Measurements from ENCODE around the gene CORIN. TPM values are rescaled to one million over a fixed set of nuclear protein-coding genes. Genes with fewer than 3 reads are reported as not detected.

The CORIN gene
- polyA plus RNA-seq, 1 donor (not counting 4 experiments of a cell fraction or from before 2014, with no cell fraction given) = 0.14 TPM

DNA sequence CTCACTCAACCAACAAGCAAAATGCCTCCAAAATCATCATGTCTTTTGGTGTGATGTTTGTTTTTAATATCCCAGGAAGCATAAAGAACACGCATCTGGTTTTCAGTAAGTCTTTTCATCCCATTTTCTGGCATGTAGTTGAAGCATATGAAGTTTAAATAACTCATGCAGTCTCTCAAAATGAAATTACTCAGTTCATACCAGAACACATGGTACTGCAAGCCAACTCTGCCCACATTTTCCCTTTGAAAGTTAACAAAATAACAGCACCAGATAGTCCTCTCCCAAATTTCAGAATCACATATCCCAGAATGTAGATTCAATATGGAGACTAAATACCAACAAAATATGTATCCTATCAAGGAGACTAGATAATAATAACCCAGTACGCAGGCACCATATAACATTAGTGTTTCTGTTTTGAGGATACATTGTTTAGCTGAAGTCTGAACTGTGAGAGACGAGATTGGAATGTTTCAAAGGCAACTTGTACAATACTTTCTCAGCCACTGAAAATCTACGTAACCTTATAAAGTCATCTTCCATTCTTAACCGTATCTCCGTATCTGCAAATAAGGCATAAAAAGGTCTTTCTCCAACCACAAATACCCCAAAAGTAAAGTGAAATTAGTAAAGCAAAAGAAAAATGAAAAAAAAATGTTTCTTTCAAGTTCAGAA, 23.1 kb downstream of the CORIN start:
- Histone ChIP-seq H3K27me3 (ENCODE audit: control insufficient read depth, extremely low read depth, insufficient read depth, low read length) (no peaks in the 10 kb centered on the region), H3K79me2 (ENCODE audit: control insufficient read depth, insufficient read depth, low read length) (no peaks in the 10 kb centered on the region), H3K9me3 (ENCODE audit: control insufficient read depth, low read depth, low read length) (no peaks in the 10 kb centered on the region), H3K27ac (ENCODE audit: control insufficient read depth, insufficient read depth, low read length) (no peak overlapping the region), H3K9ac (ENCODE audit: control insufficient read depth, extremely low read depth, insufficient read depth, low read length) (no peak overlapping the region), H2AFZ (ENCODE audit: control insufficient read depth, low read length) (no peak overlapping the region), H3K4me1 (ENCODE audit: control insufficient read depth, extremely low read depth, insufficient read depth, low read length) (no peaks in the 10 kb centered on the region), H3K36me3 (ENCODE audit: control insufficient read depth in 2 of 2, extremely low read depth in 1 of 2, insufficient read depth in 2 of 2, low read length in 2 of 2) (no peaks in the 10 kb centered on the region), H4K20me1 (ENCODE audit: control insufficient read depth, extremely low read depth, insufficient read depth, low read length) (no peaks in the 10 kb centered on the region), H3K4me2 (ENCODE audit: control insufficient read depth, extremely low read depth, insufficient read depth, low read depth, low read length) (no peak overlapping the region), H3K4me3 (ENCODE audit: control insufficient read depth in 2 of 3, extremely low read depth in 1 of 3, insufficient read depth in 2 of 3, low read depth in 1 of 3, low read length in 3 of 3) (no peak overlapping the region), H3K9me1 (ENCODE audit: control insufficient read depth, extremely low read depth, insufficient read depth, low read length) (no peaks in the 10 kb centered on the region)
- no peak for FAIRE-seq
- DNase-seq (ENCODE audit: low read depth, low spot score) = no peak
- TF ChIP-seq, protein P1, sequence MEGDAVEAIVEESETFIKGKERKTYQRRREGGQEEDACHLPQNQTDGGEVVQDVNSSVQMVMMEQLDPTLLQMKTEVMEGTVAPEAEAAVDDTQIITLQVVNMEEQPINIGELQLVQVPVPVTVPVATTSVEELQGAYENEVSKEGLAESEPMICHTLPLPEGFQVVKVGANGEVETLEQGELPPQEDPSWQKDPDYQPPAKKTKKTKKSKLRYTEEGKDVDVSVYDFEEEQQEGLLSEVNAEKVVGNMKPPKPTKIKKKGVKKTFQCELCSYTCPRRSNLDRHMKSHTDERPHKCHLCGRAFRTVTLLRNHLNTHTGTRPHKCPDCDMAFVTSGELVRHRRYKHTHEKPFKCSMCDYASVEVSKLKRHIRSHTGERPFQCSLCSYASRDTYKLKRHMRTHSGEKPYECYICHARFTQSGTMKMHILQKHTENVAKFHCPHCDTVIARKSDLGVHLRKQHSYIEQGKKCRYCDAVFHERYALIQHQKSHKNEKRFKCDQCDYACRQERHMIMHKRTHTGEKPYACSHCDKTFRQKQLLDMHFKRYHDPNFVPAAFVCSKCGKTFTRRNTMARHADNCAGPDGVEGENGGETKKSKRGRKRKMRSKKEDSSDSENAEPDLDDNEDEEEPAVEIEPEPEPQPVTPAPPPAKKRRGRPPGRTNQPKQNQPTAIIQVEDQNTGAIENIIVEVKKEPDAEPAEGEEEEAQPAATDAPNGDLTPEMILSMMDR (optimal IDR thresholded peaks at IDR 0.05 in 1 of 3, IDR thresholded peaks at IDR 0.05 in 1 of 3, conservative IDR thresholded peaks at IDR 0.05 in 1 of 3; ENCODE audit: extremely low read depth in 1 of 3, insufficient read depth in 2 of 3, low read length in 3 of 3) = no peak
- TF ChIP-seq EZH2 (IDR thresholded peaks at IDR 0.05; ENCODE audit: low read length) = no peak
- dilution Hi-C loops (cut with MboI; ENCODE audit: extremely low pct_ligation_motif_present, low sequenced_read_pairs) = no loop called here

DNA sequence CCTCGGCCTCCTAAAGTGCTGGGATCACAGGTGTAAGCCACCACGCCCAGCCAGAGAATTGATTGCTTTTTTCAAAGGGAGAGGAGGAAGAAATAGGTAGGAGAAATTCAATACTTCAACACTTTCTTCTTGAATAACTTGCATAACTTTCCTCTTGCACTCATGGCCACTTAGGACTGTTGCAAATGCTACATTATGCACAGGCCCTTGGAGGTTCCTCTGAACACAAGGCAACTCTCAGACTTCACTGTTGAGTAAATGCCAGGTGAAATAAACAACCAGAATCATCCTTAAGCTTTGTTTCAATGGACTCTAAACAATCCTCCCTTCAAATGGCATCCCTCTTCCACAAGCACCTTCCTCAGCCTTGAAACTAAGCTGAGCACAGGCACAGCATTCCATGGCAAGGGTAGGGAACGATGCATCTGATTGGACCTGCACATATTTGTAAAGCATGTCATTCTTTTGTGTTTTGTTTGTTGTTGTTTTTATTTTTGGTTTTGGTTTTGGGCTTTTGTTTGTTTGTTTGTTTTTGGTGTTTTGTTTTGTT, 28.1 kb downstream of the CORIN start:
- H3K4me3 ChIP-seq (ENCODE audit: control insufficient read depth in 2 of 3, extremely low read depth in 1 of 3, insufficient read depth in 2 of 3, low read depth in 1 of 3, low read length in 3 of 3) = no peak overlapping the region
- DNase-seq (ENCODE audit: low read depth, low spot score) = no peak
- no peak overlapping the region for H3K4me2 ChIP-seq (ENCODE audit: control insufficient read depth, extremely low read depth, insufficient read depth, low read depth, low read length)
- H3K4me1 ChIP-seq (ENCODE audit: control insufficient read depth, extremely low read depth, insufficient read depth, low read length) = no peaks in the 10 kb centered on the region
- no peak overlapping the region for H2AFZ ChIP-seq (ENCODE audit: control insufficient read depth, low read length)
- no peaks in the 10 kb centered on the region for H3K9me1 ChIP-seq (ENCODE audit: control insufficient read depth, extremely low read depth, insufficient read depth, low read length)
- TF ChIP-seq, protein P1 (optimal IDR thresholded peaks at IDR 0.05 in 1 of 3, IDR thresholded peaks at IDR 0.05 in 1 of 3, conservative IDR thresholded peaks at IDR 0.05 in 1 of 3; ENCODE audit: extremely low read depth in 1 of 3, insufficient read depth in 2 of 3, low read length in 3 of 3) = no peak
- TF ChIP-seq EZH2 (IDR thresholded peaks at IDR 0.05; ENCODE audit: low read length) = no peak
- FAIRE-seq = no peak
- no peak overlapping the region for H3K27ac ChIP-seq (ENCODE audit: control insufficient read depth, insufficient read depth, low read length)
- no peaks in the 10 kb centered on the region for H3K9me3 ChIP-seq (ENCODE audit: control insufficient read depth, low read depth, low read length)
- dilution Hi-C loops (cut with MboI; ENCODE audit: extremely low pct_ligation_motif_present, low sequenced_read_pairs) = no loop called here
- no peaks in the 10 kb centered on the region for H4K20me1 ChIP-seq (ENCODE audit: control insufficient read depth, extremely low read depth, insufficient read depth, low read length)
- H3K79me2 ChIP-seq (ENCODE audit: control insufficient read depth, insufficient read depth, low read length) = no peaks in the 10 kb centered on the region
- no peaks in the 10 kb centered on the region for H3K27me3 ChIP-seq (ENCODE audit: control insufficient read depth, extremely low read depth, insufficient read depth, low read length)
- no peaks in the 10 kb centered on the region for H3K36me3 ChIP-seq (ENCODE audit: control insufficient read depth in 2 of 2, extremely low read depth in 1 of 2, insufficient read depth in 2 of 2, low read length in 2 of 2)
- no peak overlapping the region for H3K9ac ChIP-seq (ENCODE audit: control insufficient read depth, extremely low read depth, insufficient read depth, low read length)

All from keratinocyte (primary cell).